ENCODE results near the gene TOPORS. TPM values are rescaled to one million over a fixed set of nuclear protein-coding genes. Genes with fewer than 3 reads are reported as not detected.
A peak's percentile ranks its signal among the peaks of the same experiment; 100 is the strongest.

Gene TOPORS
- total and polyA plus RNA-seq, 5 donors from 2014 or later = 26.9 to 29.8 (median 28.9) TPM

DNA sequence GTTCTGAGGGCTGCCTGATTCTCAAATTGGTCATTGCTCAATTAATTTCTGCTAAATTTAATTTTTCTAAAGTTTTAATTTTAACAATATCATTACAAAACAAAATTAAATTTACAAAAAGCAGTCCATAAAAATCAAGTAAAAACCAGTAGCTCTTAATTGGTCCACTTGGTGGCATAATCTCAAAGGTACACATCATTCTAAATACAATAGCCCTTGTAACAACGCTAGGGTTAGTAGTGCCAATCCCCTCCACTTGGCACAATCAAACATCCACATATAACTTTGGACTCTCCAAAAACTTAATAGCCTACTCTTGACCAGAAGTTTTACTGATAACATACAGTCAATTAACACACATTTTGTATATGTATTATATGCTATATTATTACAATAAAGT, 22.5 kb upstream of the TOPORS start:
- Mint-ChIP-seq H3K9me3 (no peaks in the 10 kb centered on the region), H3K27ac (no peak overlapping the region), H3K27me3 (peaks cover 44% of the 10 kb centered on the region), H3K36me3 (peaks cover 4% of the 10 kb centered on the region), H3K4me1 (peaks cover 18 to 40% (median 30%) of the 10 kb centered on the region in 4 donors), H3K4me3 (no peak overlapping the region)
- Histone ChIP-seq H3K36me3 (ENCODE audit: control insufficient read depth, insufficient read depth, low read length) (no peaks in the 10 kb centered on the region), H3K4me1 (ENCODE audit: control insufficient read depth, insufficient read depth, low read length, poor library complexity, severe bottlenecking) (peaks cover 23% of the 10 kb centered on the region), H3K27me3 (ENCODE audit: control insufficient read depth, insufficient read depth, low read length) (peaks cover 2% of the 10 kb centered on the region), H3K27ac (ENCODE audit: insufficient read depth, low read length, poor library complexity, severe bottlenecking) (no peak overlapping the region), H3K4me3 (ENCODE audit: low read depth, low read length) (no peak overlapping the region), H3K9me3 (ENCODE audit: control insufficient read depth in 2 of 2, low read length in 2 of 2) (no peaks in the 10 kb centered on the region)
- no peak for DNase-seq
- ATAC-seq (ENCODE audit: low read depth in 2 of 2) = no peak

DNA sequence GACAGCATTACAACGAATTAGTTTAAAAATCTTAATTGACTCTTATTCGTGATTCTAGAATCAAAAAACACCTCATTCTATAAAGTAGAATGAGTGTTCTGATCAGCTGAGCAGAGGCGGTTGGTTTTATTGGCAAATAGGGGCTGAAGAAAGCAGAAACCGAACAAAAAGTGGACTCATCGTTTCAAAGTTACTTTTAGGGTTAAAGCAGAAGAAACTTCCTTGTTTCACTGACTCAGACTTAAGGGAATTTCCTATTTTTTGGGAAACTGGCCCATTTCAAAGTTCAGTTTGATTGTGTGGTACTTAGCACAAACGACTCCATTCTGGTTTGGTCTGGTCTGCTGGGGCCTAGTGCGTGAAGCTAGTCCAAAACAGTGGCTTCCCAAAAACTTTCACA, 21.4 kb upstream of the TOPORS start:
- DNase-seq = no peak
- ATAC-seq (ENCODE audit: low read depth in 2 of 2) = no peak
- Mint-ChIP-seq H3K9me3 (peaks cover 0 to under 1% (median 0%) of the 10 kb centered on the region in 7 donors), H3K36me3 (peaks cover 7% of the 10 kb centered on the region), H3K4me3 (peak overlapping the region; percentile 99 to 100 (median 99)), H3K4me1 (peaks cover 17 to 41% (median 31%) of the 10 kb centered on the region in 4 donors), H3K27me3 (peaks cover 36% of the 10 kb centered on the region), H3K27ac (peak overlapping the region; percentile 99 to 100 (median 99))
- Histone ChIP-seq H3K9me3 (ENCODE audit: control insufficient read depth in 2 of 2, low read length in 2 of 2) (no peaks in the 10 kb centered on the region), H3K36me3 (ENCODE audit: control insufficient read depth, insufficient read depth, low read length) (no peaks in the 10 kb centered on the region), H3K27ac (ENCODE audit: insufficient read depth, low read length, poor library complexity, severe bottlenecking) (peak overlapping the region; percentile 92), H3K4me1 (ENCODE audit: control insufficient read depth, insufficient read depth, low read length, poor library complexity, severe bottlenecking) (peaks cover 23% of the 10 kb centered on the region), H3K4me3 (ENCODE audit: low read depth, low read length) (peak overlapping the region; percentile 98), H3K27me3 (ENCODE audit: control insufficient read depth, insufficient read depth, low read length) (peaks cover 2% of the 10 kb centered on the region)

DNA sequence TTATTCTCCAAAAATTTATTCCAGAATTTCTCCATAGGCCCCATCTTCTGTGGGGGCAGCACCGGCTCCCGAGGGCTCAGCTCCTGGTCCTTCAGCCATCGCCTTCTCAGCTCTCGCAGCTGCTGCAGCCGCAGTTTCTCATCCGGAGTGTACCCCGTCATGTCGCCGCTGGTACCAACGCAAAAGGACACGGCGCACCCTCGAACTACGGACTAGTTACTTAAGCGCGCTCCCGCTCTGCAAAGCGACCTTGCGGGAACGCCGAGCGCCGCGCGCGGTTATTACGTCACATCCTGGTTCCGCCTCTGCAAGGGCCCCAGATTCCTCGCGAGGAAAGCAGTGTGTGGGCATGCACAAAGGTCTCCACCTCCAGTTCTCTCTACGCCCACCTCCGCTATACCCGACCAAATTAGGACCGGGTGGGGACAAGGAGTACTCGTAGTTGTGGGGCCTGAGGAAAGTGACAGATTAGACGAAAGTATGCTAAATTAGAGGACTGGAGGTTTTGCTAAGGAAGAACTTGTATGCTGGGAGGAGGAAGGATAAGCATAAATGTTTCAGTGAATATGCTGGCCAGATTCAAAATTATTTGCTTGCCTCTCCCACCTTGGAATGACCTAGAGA, 20.6 kb upstream of the TOPORS start, which contains the start of gene NDUFB6:
Gene NDUFB6, minus strand, starts transcription at position 260 of the 624 bp plus-strand sequence. Its CDS starts 99 bp downstream, at position 161.
- peaks cover 20 to 45% (median 32%) of the 10 kb centered on the region in 4 donors for H3K4me1 Mint-ChIP-seq
- DNase-seq (peak; percentile 93 to 98 (median 94)), ATAC-seq (ENCODE audit: low read depth in 2 of 2) (peak; percentile 80 to 87)
- H3K27me3 Mint-ChIP-seq = peaks cover 29% of the 10 kb centered on the region
- H3K9me3 ChIP-seq (ENCODE audit: control insufficient read depth in 2 of 2, low read length in 2 of 2) = no peaks in the 10 kb centered on the region
- H3K36me3 ChIP-seq (ENCODE audit: control insufficient read depth, insufficient read depth, low read length) = peaks cover 2% of the 10 kb centered on the region
- peak within 1 kb of the TSS; percentile 99 to 100 (median 99) for H3K4me3 Mint-ChIP-seq
- H3K9me3 Mint-ChIP-seq = peaks cover 0 to 2% (median 0%) of the 10 kb centered on the region in 7 donors
- H3K4me3 ChIP-seq (ENCODE audit: low read depth, low read length) = peak within 1 kb of the TSS; percentile 98
- peaks cover 11% of the 10 kb centered on the region for H3K36me3 Mint-ChIP-seq
- H3K27ac ChIP-seq (ENCODE audit: insufficient read depth, low read length, poor library complexity, severe bottlenecking) = peak within 1 kb of the TSS; percentile 92
- H3K27ac Mint-ChIP-seq = peak within 1 kb of the TSS; percentile 99 to 100 (median 99)
- H3K4me1 ChIP-seq (ENCODE audit: control insufficient read depth, insufficient read depth, low read length, poor library complexity, severe bottlenecking) = peaks cover 23% of the 10 kb centered on the region
- H3K27me3 ChIP-seq (ENCODE audit: control insufficient read depth, insufficient read depth, low read length) = peaks cover 2% of the 10 kb centered on the region

DNA sequence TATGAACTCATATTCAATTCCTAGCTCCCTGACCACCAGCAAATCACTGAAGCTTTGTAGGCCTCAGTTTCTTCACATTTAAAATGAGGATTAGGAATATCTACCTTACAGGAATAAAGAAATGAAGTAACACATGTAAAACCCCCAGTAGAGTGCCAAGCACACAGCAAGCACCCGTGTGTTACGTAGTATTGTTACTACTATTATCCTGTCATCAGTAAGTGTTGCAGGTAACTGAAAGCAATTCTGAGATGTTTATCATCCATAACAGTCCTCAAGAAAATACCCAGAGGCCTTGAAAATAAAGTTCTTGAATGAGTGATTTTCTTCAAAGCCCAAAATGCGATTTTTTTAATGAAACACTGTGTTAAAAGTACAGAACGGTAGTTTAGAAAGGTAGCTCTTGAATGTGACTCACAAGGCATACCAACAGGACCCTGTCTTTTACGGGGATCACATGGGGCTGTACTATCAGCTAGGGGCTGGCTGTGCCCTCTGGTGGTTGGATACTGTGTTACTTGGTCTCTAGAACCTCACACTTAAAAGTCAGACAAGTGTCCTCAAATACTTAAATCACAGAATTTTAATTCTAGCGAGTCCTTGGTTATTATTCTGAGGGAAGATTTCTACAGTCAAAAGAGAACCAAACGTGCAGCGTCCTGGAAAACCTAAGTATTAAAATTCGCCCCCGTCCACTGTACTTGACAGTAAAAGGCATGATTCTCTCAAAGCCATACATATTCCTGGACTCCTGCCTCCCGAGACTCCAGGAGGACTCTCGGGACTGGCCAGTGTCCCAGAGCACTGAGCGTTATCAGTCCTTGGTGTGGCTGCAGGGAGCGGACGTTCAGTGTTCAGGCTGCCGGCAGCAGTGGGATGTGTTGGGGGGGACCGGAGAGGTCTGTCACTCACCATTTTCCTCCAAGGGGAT, 19.8 kb upstream of the TOPORS start:
- Mint-ChIP-seq H3K27ac (peak overlapping the region; percentile 99 to 100 (median 99)), H3K4me1 (peaks cover 21 to 47% (median 32%) of the 10 kb centered on the region in 4 donors), H3K27me3 (peaks cover 21% of the 10 kb centered on the region), H3K4me3 (peak overlapping the region; percentile 99 to 100 (median 99)), H3K9me3 (peaks cover 0 to 2% (median 0%) of the 10 kb centered on the region in 7 donors), H3K36me3 (peaks cover 19% of the 10 kb centered on the region)
- Histone ChIP-seq H3K36me3 (ENCODE audit: control insufficient read depth, insufficient read depth, low read length) (peaks cover 9% of the 10 kb centered on the region), H3K4me3 (ENCODE audit: low read depth, low read length) (peak overlapping the region; percentile 98), H3K27ac (ENCODE audit: insufficient read depth, low read length, poor library complexity, severe bottlenecking) (peak overlapping the region; percentile 92), H3K4me1 (ENCODE audit: control insufficient read depth, insufficient read depth, low read length, poor library complexity, severe bottlenecking) (peaks cover 23% of the 10 kb centered on the region), H3K9me3 (ENCODE audit: control insufficient read depth in 2 of 2, low read length in 2 of 2) (no peaks in the 10 kb centered on the region), H3K27me3 (ENCODE audit: control insufficient read depth, insufficient read depth, low read length) (peaks cover 2% of the 10 kb centered on the region)
- peak; percentile 91 to 92 for ATAC-seq (ENCODE audit: low read depth in 2 of 2)
- DNase-seq = peak; percentile 66 to 92 (median 83)

DNA sequence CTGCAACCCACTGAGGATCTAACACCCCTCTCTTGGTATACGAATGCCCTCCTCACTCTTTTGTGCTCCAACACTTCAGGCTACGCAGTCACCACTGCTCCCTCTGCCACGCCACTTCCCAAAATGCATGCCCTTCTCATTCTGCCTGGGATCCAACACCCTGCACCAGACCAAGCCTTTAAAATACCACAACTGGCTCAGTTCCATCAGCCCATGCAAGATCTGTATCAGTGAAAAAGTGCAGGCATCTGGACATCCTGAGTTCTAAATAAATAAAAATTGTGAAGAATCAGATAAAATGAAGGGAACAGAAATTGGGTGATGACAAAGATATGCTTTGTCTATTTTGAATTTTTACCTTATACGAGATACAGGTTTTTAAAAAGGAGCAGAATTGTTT, 17.9 kb upstream of the TOPORS start:
- ATAC-seq (ENCODE audit: low read depth in 2 of 2) (no peak), DNase-seq (no peak)
- H3K9me3 Mint-ChIP-seq = peaks cover 0 to 2% (median 0%) of the 10 kb centered on the region in 7 donors
- H3K36me3 Mint-ChIP-seq = peaks cover 27% of the 10 kb centered on the region
- no peaks in the 10 kb centered on the region for H3K27me3 ChIP-seq (ENCODE audit: control insufficient read depth, insufficient read depth, low read length)
- H3K4me1 ChIP-seq (ENCODE audit: control insufficient read depth, insufficient read depth, low read length, poor library complexity, severe bottlenecking) = peaks cover 23% of the 10 kb centered on the region
- H3K4me3 ChIP-seq (ENCODE audit: low read depth, low read length) = no peak overlapping the region
- peaks cover 8% of the 10 kb centered on the region for H3K27me3 Mint-ChIP-seq
- peaks cover 25% of the 10 kb centered on the region for H3K36me3 ChIP-seq (ENCODE audit: control insufficient read depth, insufficient read depth, low read length)
- no peak overlapping the region for H3K27ac ChIP-seq (ENCODE audit: insufficient read depth, low read length, poor library complexity, severe bottlenecking)
- H3K4me3 Mint-ChIP-seq = peak overlapping the region in 2 of 4 donors; percentile 14 to 41
- H3K9me3 ChIP-seq (ENCODE audit: control insufficient read depth in 2 of 2, low read length in 2 of 2) = no peaks in the 10 kb centered on the region
- H3K4me1 Mint-ChIP-seq = peaks cover 21 to 48% (median 34%) of the 10 kb centered on the region in 4 donors
- H3K27ac Mint-ChIP-seq = peak overlapping the region in 1 of 3 donors; percentile 82

DNA sequence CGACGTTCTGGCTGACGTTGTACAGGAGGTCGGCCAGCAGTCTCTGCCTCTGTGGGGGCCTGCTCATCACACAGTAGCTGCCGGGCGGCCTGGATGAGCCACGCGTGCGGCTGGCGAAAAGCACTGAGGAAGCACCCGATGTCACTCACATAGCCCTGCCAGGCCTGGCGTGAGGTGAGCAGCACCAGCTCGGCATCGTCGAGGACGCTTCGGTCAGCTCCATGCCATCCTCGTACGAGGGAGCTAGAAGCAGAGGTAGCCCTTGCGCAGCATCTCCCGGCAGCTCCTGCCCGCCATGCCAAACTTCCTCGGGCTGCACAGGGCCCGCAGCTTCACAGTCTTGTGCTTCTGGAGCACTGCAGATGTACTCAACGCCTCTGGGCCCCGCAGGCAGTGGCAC, 14.4 kb upstream of the TOPORS start:
- H3K36me3 ChIP-seq (ENCODE audit: control insufficient read depth, insufficient read depth, low read length) = peaks cover 32% of the 10 kb centered on the region
- no peak overlapping the region for H3K27ac ChIP-seq (ENCODE audit: insufficient read depth, low read length, poor library complexity, severe bottlenecking)
- Mint-ChIP-seq H3K4me3 (no peak overlapping the region), H3K27me3 (peaks cover 4% of the 10 kb centered on the region), H3K9me3 (peaks cover 0 to 3% (median 0%) of the 10 kb centered on the region in 7 donors), H3K27ac (no peak overlapping the region), H3K4me1 (peaks cover 7 to 42% (median 28%) of the 10 kb centered on the region in 4 donors), H3K36me3 (peaks cover 29% of the 10 kb centered on the region)
- no peaks in the 10 kb centered on the region for H3K27me3 ChIP-seq (ENCODE audit: control insufficient read depth, insufficient read depth, low read length)
- H3K4me1 ChIP-seq (ENCODE audit: control insufficient read depth, insufficient read depth, low read length, poor library complexity, severe bottlenecking) = peaks cover 8% of the 10 kb centered on the region
- DNase-seq = no peak
- H3K4me3 ChIP-seq (ENCODE audit: low read depth, low read length) = no peak overlapping the region
- ATAC-seq (ENCODE audit: low read depth in 2 of 2) = no peak
- no peaks in the 10 kb centered on the region for H3K9me3 ChIP-seq (ENCODE audit: control insufficient read depth in 2 of 2, low read length in 2 of 2)

DNA sequence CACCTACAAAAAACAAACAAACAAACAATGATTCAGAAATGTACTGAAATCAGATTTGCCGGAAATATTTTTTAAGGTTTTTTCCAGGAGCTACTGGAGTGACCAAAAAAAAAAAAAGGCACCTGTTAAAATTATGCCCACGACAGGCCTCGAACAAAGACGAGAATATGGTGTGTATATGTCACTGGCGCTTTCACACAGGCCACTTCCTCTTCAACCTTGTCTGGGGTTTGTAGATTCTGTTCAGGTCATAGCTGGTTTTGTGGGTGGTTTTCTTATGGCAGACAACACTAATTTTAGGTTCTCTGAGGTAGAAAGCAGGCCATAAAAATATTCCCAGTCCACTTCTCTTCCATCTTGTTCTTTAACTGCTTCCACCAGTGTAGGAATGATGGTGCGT, 13.6 kb upstream of the TOPORS start:
- Mint-ChIP-seq H3K9me3 (peaks cover 0 to 4% (median 0%) of the 10 kb centered on the region in 7 donors), H3K27me3 (peaks cover 4% of the 10 kb centered on the region), H3K4me3 (no peak overlapping the region), H3K4me1 (peaks cover 7 to 41% (median 30%) of the 10 kb centered on the region in 4 donors), H3K27ac (no peak overlapping the region), H3K36me3 (peaks cover 33% of the 10 kb centered on the region)
- Histone ChIP-seq H3K9me3 (ENCODE audit: control insufficient read depth in 2 of 2, low read length in 2 of 2) (no peaks in the 10 kb centered on the region), H3K4me3 (ENCODE audit: low read depth, low read length) (no peak overlapping the region), H3K27ac (ENCODE audit: insufficient read depth, low read length, poor library complexity, severe bottlenecking) (no peak overlapping the region), H3K4me1 (ENCODE audit: control insufficient read depth, insufficient read depth, low read length, poor library complexity, severe bottlenecking) (no peaks in the 10 kb centered on the region), H3K27me3 (ENCODE audit: control insufficient read depth, insufficient read depth, low read length) (no peaks in the 10 kb centered on the region), H3K36me3 (ENCODE audit: control insufficient read depth, insufficient read depth, low read length) (peaks cover 32% of the 10 kb centered on the region)
- ATAC-seq (ENCODE audit: low read depth in 2 of 2) = no peak
- DNase-seq = no peak

All from CD4-positive, CD25-positive, alpha-beta regulatory T cell (primary cell).